Measurements from ENCODE around the gene TRAF4. TPM values are rescaled to one million over a fixed set of nuclear protein-coding genes. Genes with fewer than 3 reads are reported as not detected.

TRAF4 gene, protein sequence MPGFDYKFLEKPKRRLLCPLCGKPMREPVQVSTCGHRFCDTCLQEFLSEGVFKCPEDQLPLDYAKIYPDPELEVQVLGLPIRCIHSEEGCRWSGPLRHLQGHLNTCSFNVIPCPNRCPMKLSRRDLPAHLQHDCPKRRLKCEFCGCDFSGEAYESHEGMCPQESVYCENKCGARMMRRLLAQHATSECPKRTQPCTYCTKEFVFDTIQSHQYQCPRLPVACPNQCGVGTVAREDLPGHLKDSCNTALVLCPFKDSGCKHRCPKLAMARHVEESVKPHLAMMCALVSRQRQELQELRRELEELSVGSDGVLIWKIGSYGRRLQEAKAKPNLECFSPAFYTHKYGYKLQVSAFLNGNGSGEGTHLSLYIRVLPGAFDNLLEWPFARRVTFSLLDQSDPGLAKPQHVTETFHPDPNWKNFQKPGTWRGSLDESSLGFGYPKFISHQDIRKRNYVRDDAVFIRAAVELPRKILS
- 100 to 1,000 TPM in 3 of 4 donors, 10 to 100 TPM in 1; 83.3 to 228 (median 184) TPM for total RNA-seq

- Histone ChIP-seq H3K27me3 (no peaks in the 10 kb centered on the region), H3K9me3 (no peaks in the 10 kb centered on the region), H3K36me3 (peaks cover 0 to 12% (median 0%) of the 10 kb centered on the region in 3 donors), H3K4me3 (peak within 1 kb of the TSS; percentile 79 to 97 (median 90)), H3K27ac (peak within 1 kb of the TSS; percentile 99 to 100 (median 99)), H3K4me1 (peaks cover 3 to 48% (median 38%) of the 10 kb centered on the region in 4 donors)
- DNase-seq = peak; percentile 89 to 93 (median 91)
- peak; percentile 79 to 99 for TF ChIP-seq POLR2A (IDR thresholded peaks at IDR 0.05)
- TF ChIP-seq, protein P1, sequence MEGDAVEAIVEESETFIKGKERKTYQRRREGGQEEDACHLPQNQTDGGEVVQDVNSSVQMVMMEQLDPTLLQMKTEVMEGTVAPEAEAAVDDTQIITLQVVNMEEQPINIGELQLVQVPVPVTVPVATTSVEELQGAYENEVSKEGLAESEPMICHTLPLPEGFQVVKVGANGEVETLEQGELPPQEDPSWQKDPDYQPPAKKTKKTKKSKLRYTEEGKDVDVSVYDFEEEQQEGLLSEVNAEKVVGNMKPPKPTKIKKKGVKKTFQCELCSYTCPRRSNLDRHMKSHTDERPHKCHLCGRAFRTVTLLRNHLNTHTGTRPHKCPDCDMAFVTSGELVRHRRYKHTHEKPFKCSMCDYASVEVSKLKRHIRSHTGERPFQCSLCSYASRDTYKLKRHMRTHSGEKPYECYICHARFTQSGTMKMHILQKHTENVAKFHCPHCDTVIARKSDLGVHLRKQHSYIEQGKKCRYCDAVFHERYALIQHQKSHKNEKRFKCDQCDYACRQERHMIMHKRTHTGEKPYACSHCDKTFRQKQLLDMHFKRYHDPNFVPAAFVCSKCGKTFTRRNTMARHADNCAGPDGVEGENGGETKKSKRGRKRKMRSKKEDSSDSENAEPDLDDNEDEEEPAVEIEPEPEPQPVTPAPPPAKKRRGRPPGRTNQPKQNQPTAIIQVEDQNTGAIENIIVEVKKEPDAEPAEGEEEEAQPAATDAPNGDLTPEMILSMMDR (IDR thresholded peaks at IDR 0.05) = peak in 4 of 6 experiments; percentile 24 to 68 (median 62)
These were observed at the start of gene TRAF4 for GRCh38 chr17:28743243-28744103. TRAF4 (plus strand) TSS chr17:28744011; CDS start chr17:28744113, 102 bp downstream.

GRCh38 chr17:28698253-28698941 is 45.4 kb upstream of the TRAF4 start:
- H3K27ac ChIP-seq = peak overlapping the region in 3 of 4 donors; percentile 72 to 87 (median 77)
- TF ChIP-seq POLR2A (IDR thresholded peaks at IDR 0.05) = peak; percentile 90 to 91
- TF ChIP-seq, protein P1 (IDR thresholded peaks at IDR 0.05) = peak in 3 of 6 experiments; percentile 6 to 26 (median 19)
- H3K4me1 ChIP-seq = peaks cover 0 to 30% (median 2%) of the 10 kb centered on the region in 4 donors
- H3K4me3 ChIP-seq = peak overlapping the region in 1 of 4 donors; percentile 13
- no peaks in the 10 kb centered on the region for H3K27me3 ChIP-seq
- no peaks in the 10 kb centered on the region for H3K9me3 ChIP-seq
- H3K36me3 ChIP-seq = peaks cover 0 to 100% (median 3%) of the 10 kb centered on the region in 3 donors
- peak in 2 of 3 donors; percentile 88 to 90 for DNase-seq

DNA sequence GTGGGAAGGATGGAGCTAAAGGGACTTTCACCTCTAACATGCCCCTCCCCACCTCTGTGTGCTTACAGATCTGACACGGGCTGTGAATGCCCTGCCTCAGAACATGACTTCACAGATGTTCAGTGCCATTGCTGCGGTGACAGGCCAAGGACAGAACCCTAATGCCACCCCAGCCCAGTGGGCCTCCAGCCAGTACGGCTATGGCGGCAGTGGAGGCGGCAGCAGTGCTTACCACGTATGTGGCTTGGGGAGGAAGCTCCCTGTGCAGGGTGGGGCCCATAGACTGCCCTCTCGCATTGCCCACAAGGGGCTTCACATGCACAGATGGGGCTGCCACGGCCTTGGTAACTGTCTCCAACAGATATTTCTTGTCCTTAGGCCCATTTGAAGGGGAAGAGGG is 43.5 kb upstream of the TRAF4 start:
- Histone ChIP-seq H3K27me3 (no peaks in the 10 kb centered on the region), H3K4me3 (no peak overlapping the region), H3K4me1 (peaks cover 0 to 30% (median 2%) of the 10 kb centered on the region in 4 donors), H3K9me3 (no peaks in the 10 kb centered on the region), H3K27ac (peak overlapping the region in 1 of 4 donors; percentile 34), H3K36me3 (peaks cover 0 to 83% (median 0%) of the 10 kb centered on the region in 3 donors)
- TF ChIP-seq, protein P1 (IDR thresholded peaks at IDR 0.05) = no peak
- TF ChIP-seq POLR2A (IDR thresholded peaks at IDR 0.05) = no peak
- no peak for DNase-seq

GRCh38 chr17:28700830-28701492 is 42.9 kb upstream of the TRAF4 start:
- Histone ChIP-seq H3K9me3 (no peaks in the 10 kb centered on the region), H3K4me1 (peaks cover 0 to 30% (median 2%) of the 10 kb centered on the region in 4 donors), H3K27ac (no peak overlapping the region), H3K36me3 (peaks cover 0 to 76% (median 0%) of the 10 kb centered on the region in 3 donors), H3K4me3 (no peak overlapping the region), H3K27me3 (no peaks in the 10 kb centered on the region)
- DNase-seq = no peak
- TF ChIP-seq POLR2A (IDR thresholded peaks at IDR 0.05) = no peak
- TF ChIP-seq, protein P1 (IDR thresholded peaks at IDR 0.05) = no peak

Data from Peyer's patch (tissue), 4 donors.